ENCODE measurements around the gene ZBTB7C.

ZBTB7C gene

GRCh38 chr18:48263914-48264902 is 145.0 kb downstream of the ZBTB7C start:
- no peak for DNase-seq (ENCODE audit: low read depth in 2 of 3, low spot score in 1 of 3)

GRCh38 chr18:48263192-48263853 is 145.9 kb downstream of the ZBTB7C start:
- DNase-seq (ENCODE audit: low read depth in 2 of 3, low spot score in 1 of 3): no peak

GRCh38 chr18:48260237-48260636 is 148.9 kb downstream of the ZBTB7C start:
- no peak for DNase-seq (ENCODE audit: low read depth in 2 of 3, low spot score in 1 of 3)

- DNase-seq (ENCODE audit: low read depth in 2 of 3, low spot score in 1 of 3): no peak
Measured at GRCh38 chr18:48256848-48257247, 152.3 kb downstream of the ZBTB7C start.

- no peak for DNase-seq (ENCODE audit: low read depth in 2 of 3, low spot score in 1 of 3)
Measured at GRCh38 chr18:48254077-48254602, 155.0 kb downstream of the ZBTB7C start.

GRCh38 chr18:48252525-48252924 is 156.7 kb downstream of the ZBTB7C start:
- no peak for DNase-seq (ENCODE audit: low read depth in 2 of 3, low spot score in 1 of 3)

GRCh38 chr18:48250918-48251317 is 158.3 kb downstream of the ZBTB7C start:
- no peak for DNase-seq (ENCODE audit: low read depth in 2 of 3, low spot score in 1 of 3)

- DNase-seq (ENCODE audit: low read depth in 2 of 3, low spot score in 1 of 3): no peak
Measured at GRCh38 chr18:48250362-48250907, 158.7 kb downstream of the ZBTB7C start.

GRCh38 chr18:48249854-48250253 is 159.3 kb downstream of the ZBTB7C start:
- no peak for DNase-seq (ENCODE audit: low read depth in 2 of 3, low spot score in 1 of 3)

GRCh38 chr18:48244530-48244929 is 164.7 kb downstream of the ZBTB7C start:
- DNase-seq (ENCODE audit: low read depth in 2 of 3, low spot score in 1 of 3): no peak

- no peak for DNase-seq (ENCODE audit: low read depth in 2 of 3, low spot score in 1 of 3)
Measured at GRCh38 chr18:48238636-48239035, 170.5 kb downstream of the ZBTB7C start.

- DNase-seq (ENCODE audit: low read depth in 2 of 3, low spot score in 1 of 3): no peak
Measured at GRCh38 chr18:48238206-48238605, 171.0 kb downstream of the ZBTB7C start.

GRCh38 chr18:48236822-48237221 is 172.4 kb downstream of the ZBTB7C start:
- no peak for DNase-seq (ENCODE audit: low read depth in 2 of 3, low spot score in 1 of 3)

GRCh38 chr18:48230467-48231113 is 178.6 kb downstream of the ZBTB7C start:
- DNase-seq (ENCODE audit: low read depth in 2 of 3, low spot score in 1 of 3): peak in 1 of 3 donors; percentile 10

GRCh38 chr18:48229552-48229981 is 179.6 kb downstream of the ZBTB7C start:
- DNase-seq (ENCODE audit: low read depth in 2 of 3, low spot score in 1 of 3): no peak

GRCh38 chr18:48228841-48229240 is 180.3 kb downstream of the ZBTB7C start:
- no peak for DNase-seq (ENCODE audit: low read depth in 2 of 3, low spot score in 1 of 3)

- no peak for DNase-seq (ENCODE audit: low read depth in 2 of 3, low spot score in 1 of 3)
Measured at GRCh38 chr18:48228301-48228715, 180.9 kb downstream of the ZBTB7C start.

GRCh38 chr18:48227206-48227605 is 182.0 kb downstream of the ZBTB7C start:
- no peak for DNase-seq (ENCODE audit: low read depth in 2 of 3, low spot score in 1 of 3)

GRCh38 chr18:48226401-48226800 is 182.8 kb downstream of the ZBTB7C start:
- DNase-seq (ENCODE audit: low read depth in 2 of 3, low spot score in 1 of 3): no peak

GRCh38 chr18:48222118-48222517 is 187.1 kb downstream of the ZBTB7C start:
- peak in 1 of 3 donors; percentile 2 for DNase-seq (ENCODE audit: low read depth in 2 of 3, low spot score in 1 of 3)

Data from stimulated activated CD4-positive, alpha-beta T cell treated with anti-CD3 and anti-CD28 coated beads, Interleukin-12 subunit alpha, Interleukin-12 subunit beta, amount 100 ng/mL, for 48 hours (primary cell).